ENCODE results near the gene FBXW2.

Gene FBXW2

GRCh38 chr9:120830865-120831264 lies 37.6 kb upstream of the FBXW2 start:
- no peak for DNase-seq (ENCODE audit: low spot score)
- Histone ChIP-seq H3K4me3 (no peak overlapping the region), H3K27ac (no peak overlapping the region)
- TF ChIP-seq CTCF (IDR thresholded peaks at IDR 0.05): no peak

- no peak for TF ChIP-seq CTCF (IDR thresholded peaks at IDR 0.05)
- no peak overlapping the region for H3K4me3 ChIP-seq
- H3K27ac ChIP-seq: no peak overlapping the region
Observed at GRCh38 chr9:120830151-120830550, 36.9 kb upstream of the FBXW2 start.

GRCh38 chr9:120829650-120830049 lies 36.4 kb upstream of the FBXW2 start:
- H3K4me3 ChIP-seq: no peak overlapping the region
- DNase-seq (ENCODE audit: low spot score): no peak
- no peak overlapping the region for H3K27ac ChIP-seq
- TF ChIP-seq CTCF (IDR thresholded peaks at IDR 0.05): no peak

More at GRCh38 chr9:120830151-120830550, 36.9 kb upstream of the FBXW2 start:
- DNase-seq (ENCODE audit: low spot score): no peak

- DNase-seq (ENCODE audit: low spot score): no peak
- Histone ChIP-seq H3K27ac (no peak overlapping the region), H3K4me3 (no peak overlapping the region)
- TF ChIP-seq CTCF (IDR thresholded peaks at IDR 0.05): no peak
Observed at GRCh38 chr9:120820095-120820494, 26.9 kb upstream of the FBXW2 start.

- TF ChIP-seq CTCF (IDR thresholded peaks at IDR 0.05): no peak
- Histone ChIP-seq H3K4me3 (no peak overlapping the region), H3K27ac (no peak overlapping the region)
- no peak for DNase-seq (ENCODE audit: low spot score)
Observed at GRCh38 chr9:120818595-120818994, 25.4 kb upstream of the FBXW2 start.

- TF ChIP-seq CTCF (IDR thresholded peaks at IDR 0.05): no peak
- no peak overlapping the region for H3K27ac ChIP-seq
- H3K4me3 ChIP-seq: no peak overlapping the region
- no peak for DNase-seq (ENCODE audit: low spot score)
Observed at GRCh38 chr9:120815075-120815474, 21.9 kb upstream of the FBXW2 start.

- Histone ChIP-seq H3K4me3 (no peak overlapping the region), H3K27ac (no peak overlapping the region)
- DNase-seq (ENCODE audit: low spot score): no peak
- no peak for TF ChIP-seq CTCF (IDR thresholded peaks at IDR 0.05)
Observed at GRCh38 chr9:120808931-120809330, 15.7 kb upstream of the FBXW2 start.
